HG03108 (cell line): ENCODE measurements around the gene TRMT10C.
"Not testable (repeated sequence)": the region's sequence is repeated elsewhere in the genome, so short reads cannot be mapped to it uniquely, and the experiment has no call there.

Source experiments
- ATAC-seq: cut with Tn5 transposase; IDR thresholded peaks from one replicate; pipeline ENCODE4 v1.9.1; 2021; ENCODE audit warnings: moderate library complexity; ENCODE audit not compliant: unreplicated experiment

TRMT10C gene

GRCh38 chr3:101548527-101549105, 13.1 kb upstream of the TRMT10C start:
- ATAC-seq, result no peak

- no peak for ATAC-seq
Measured at GRCh38 chr3:101549473-101549872, 12.2 kb upstream of the TRMT10C start.

GRCh38 chr3:101551359-101552081, 10.1 kb upstream of the TRMT10C start:
- not testable (repeated sequence) for ATAC-seq

GRCh38 chr3:101553381-101553780, 8.3 kb upstream of the TRMT10C start:
- not testable (repeated sequence) for ATAC-seq

- ATAC-seq, result no peak
Measured at GRCh38 chr3:101556064-101556463, 5.6 kb upstream of the TRMT10C start.

GRCh38 chr3:101567528-101568317, 6.1 kb downstream of the TRMT10C start:
- no peak for ATAC-seq

GRCh38 chr3:101571028-101571895, 9.6 kb downstream of the TRMT10C start:
- no peak for ATAC-seq

GRCh38 chr3:101573449-101574387, 12.1 kb downstream of the TRMT10C start, which contains the start of gene PCNP:
PCNP (plus strand) TSS chr3:101574180; CDS start chr3:101574216, 36 bp downstream.
- ATAC-seq, result peak; percentile 90

- ATAC-seq, result peak; percentile 22
Measured at GRCh38 chr3:101574388-101575112, 12.9 kb downstream of the TRMT10C start.

- ATAC-seq, result no peak
Measured at GRCh38 chr3:101577286-101577685, 15.6 kb downstream of the TRMT10C start.

- no peak for ATAC-seq
Measured at GRCh38 chr3:101588616-101589015, 26.9 kb downstream of the TRMT10C start.

- ATAC-seq, result no peak
Measured at GRCh38 chr3:101591071-101591470, 29.4 kb downstream of the TRMT10C start.

- no peak for ATAC-seq
Measured at GRCh38 chr3:101602731-101603130, 41.1 kb downstream of the TRMT10C start.

- ATAC-seq, result no peak
Measured at GRCh38 chr3:101603184-101603583, 41.5 kb downstream of the TRMT10C start.

- not testable (repeated sequence) for ATAC-seq
Measured at GRCh38 chr3:101605398-101605797, 43.7 kb downstream of the TRMT10C start.

- ATAC-seq, result no peak
Measured at GRCh38 chr3:101611023-101611422, 49.4 kb downstream of the TRMT10C start.

- ATAC-seq, result not testable (repeated sequence)
Measured at GRCh38 chr3:101613014-101613413, 51.3 kb downstream of the TRMT10C start.

- no peak for ATAC-seq
Measured at GRCh38 chr3:101615525-101615924, 53.9 kb downstream of the TRMT10C start.
